ENCODE data around the gene BCL10. TPM values are rescaled to one million over a fixed set of nuclear protein-coding genes. Genes with fewer than 3 reads are reported as not detected.
A peak's percentile ranks its signal among the peaks of the same experiment; 100 is the strongest.

BCL10 gene
- total and polyA plus RNA-seq, 2 of the 13 experiments (the other 11 are each of a cell fraction or from before 2014, with no cell fraction given) = 3.7 to 14.1 TPM

DNA sequence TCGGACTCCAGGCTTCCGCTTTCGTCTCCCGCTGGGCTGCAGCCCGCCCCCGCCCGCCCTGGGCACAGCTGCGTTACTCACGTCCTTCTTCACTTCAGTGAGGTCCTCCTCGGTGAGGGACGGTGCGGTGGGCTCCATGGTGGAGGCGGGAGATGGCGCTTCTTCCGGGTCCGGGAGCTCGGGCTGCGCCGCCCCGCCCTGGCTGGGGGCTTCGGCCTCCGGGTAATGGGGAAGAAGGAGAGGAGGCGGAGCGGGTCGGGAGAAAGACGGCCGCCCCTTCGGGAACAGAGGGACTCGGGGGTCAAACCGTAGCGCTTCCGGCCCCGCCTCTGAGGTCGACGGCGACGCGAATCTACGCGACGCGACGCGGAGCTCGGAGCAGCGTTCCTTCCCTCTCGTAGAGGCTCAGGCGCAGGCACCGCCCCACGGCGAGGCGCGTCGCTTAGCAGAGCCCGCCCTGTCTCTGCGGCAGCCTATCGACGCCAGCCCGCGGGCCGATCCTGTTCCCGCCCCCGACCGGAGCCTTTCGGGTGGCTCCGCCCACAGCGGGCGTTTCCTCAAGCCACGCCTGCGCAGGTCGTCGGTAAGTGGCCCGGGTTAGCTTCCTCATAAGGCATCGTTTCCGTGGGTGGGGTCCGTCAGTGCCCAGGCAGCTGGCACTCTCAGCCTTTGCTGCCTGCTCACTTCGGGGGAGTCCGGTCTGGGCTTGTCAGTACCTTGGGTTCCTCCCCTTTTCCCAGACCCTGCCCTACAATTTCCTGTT, at the start of gene BCL10 (continued):
- TF ChIP-seq, protein P1, sequence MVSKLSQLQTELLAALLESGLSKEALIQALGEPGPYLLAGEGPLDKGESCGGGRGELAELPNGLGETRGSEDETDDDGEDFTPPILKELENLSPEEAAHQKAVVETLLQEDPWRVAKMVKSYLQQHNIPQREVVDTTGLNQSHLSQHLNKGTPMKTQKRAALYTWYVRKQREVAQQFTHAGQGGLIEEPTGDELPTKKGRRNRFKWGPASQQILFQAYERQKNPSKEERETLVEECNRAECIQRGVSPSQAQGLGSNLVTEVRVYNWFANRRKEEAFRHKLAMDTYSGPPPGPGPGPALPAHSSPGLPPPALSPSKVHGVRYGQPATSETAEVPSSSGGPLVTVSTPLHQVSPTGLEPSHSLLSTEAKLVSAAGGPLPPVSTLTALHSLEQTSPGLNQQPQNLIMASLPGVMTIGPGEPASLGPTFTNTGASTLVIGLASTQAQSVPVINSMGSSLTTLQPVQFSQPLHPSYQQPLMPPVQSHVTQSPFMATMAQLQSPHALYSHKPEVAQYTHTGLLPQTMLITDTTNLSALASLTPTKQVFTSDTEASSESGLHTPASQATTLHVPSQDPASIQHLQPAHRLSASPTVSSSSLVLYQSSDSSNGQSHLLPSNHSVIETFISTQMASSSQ (IDR thresholded peaks at IDR 0.05; ENCODE audit: low read depth) = no peak
- TF ChIP-seq, protein P1 (CRISPR knock-in tag; IDR thresholded peaks at IDR 0.05; ENCODE audit: borderline replicate concordance) = peak; percentile 52; the same call in 1 of the 2 replicates
- TF ChIP-seq AGO1 (IDR thresholded peaks at IDR 0.05; ENCODE audit: low read depth, low read length, poor library complexity, severe bottlenecking) (peak; percentile 22), ZNF292 (CRISPR knock-in tag; IDR thresholded peaks at IDR 0.05; ENCODE audit: borderline replicate concordance, low read depth) (peak; percentile 50; the same call in 1 of the 2 replicates), MEIS2 (CRISPR knock-in tag; IDR thresholded peaks at IDR 0.05) (peak; percentile 67; the same call in 1 of the 2 replicates), ZNF678 (CRISPR knock-in tag; IDR thresholded peaks at IDR 0.05) (no peak), SALL2 (CRISPR knock-in tag; IDR thresholded peaks at IDR 0.05) (peak; percentile 30; the same call in 1 of the 2 replicates), ZNF614 (CRISPR knock-in tag; IDR thresholded peaks at IDR 0.05; ENCODE audit: borderline replicate concordance) (peak; percentile 45; the same call in 1 of the 2 replicates), PCBP1 (IDR thresholded peaks at IDR 0.05; ENCODE audit: borderline replicate concordance, low read depth, low read length) (no peak), ZFP36 (IDR thresholded peaks at IDR 0.05; ENCODE audit: borderline replicate concordance, low read depth, low read length, partially characterized antibody) (peak; percentile 37), ZSCAN12 (CRISPR knock-in tag; IDR thresholded peaks at IDR 0.05) (no peak), ZNF792 (CRISPR knock-in tag; IDR thresholded peaks at IDR 0.05) (peak; percentile 76; the same call in 1 of the 2 replicates), RXRA (CRISPR knock-in tag; IDR thresholded peaks at IDR 0.05) (peak; percentile 72; the same call in 1 of the 2 replicates), RFX1 (IDR thresholded peaks at IDR 0.05) (no peak), RBFOX2 (IDR thresholded peaks at IDR 0.05; ENCODE audit: low read depth, low read length) (peak; percentile 95), GABPB1 (CRISPR knock-in tag; IDR thresholded peaks at IDR 0.05) (peak; percentile 96), TMF1 (CRISPR knock-in tag; IDR thresholded peaks at IDR 0.05; ENCODE audit: low read depth) (peak; percentile 71; the same call in 1 of the 2 replicates), ELF3 (CRISPR knock-in tag; IDR thresholded peaks at IDR 0.05) (peak; percentile 80), SNAI1 (CRISPR knock-in tag; IDR thresholded peaks at IDR 0.05; ENCODE audit: borderline replicate concordance) (no peak), ZNF34 (CRISPR knock-in tag; IDR thresholded peaks at IDR 0.05; ENCODE audit: borderline replicate concordance) (no peak), ZFX (CRISPR knock-in tag; IDR thresholded peaks at IDR 0.05; ENCODE audit: low read depth) (peak; percentile 57), ZNF160 (CRISPR knock-in tag; IDR thresholded peaks at IDR 0.05) (0 out of 2 replicates have a peak, but pooled peaks have one; percentile 21), AGO2 (optimal IDR thresholded peaks at IDR 0.05; ENCODE audit: low read depth, low read length) (peak; percentile 66), ZMAT3 (CRISPR knock-in tag; conservative IDR thresholded peaks at IDR 0.05) (no peak; the same call in 1 of the 2 replicates), ZNF510 (CRISPR knock-in tag; IDR thresholded peaks at IDR 0.05; ENCODE audit: low read depth) (peak; percentile 60; the same call in 1 of the 2 replicates), ZNF790 (CRISPR knock-in tag; IDR thresholded peaks at IDR 0.05; ENCODE audit: borderline replicate concordance) (no peak)
- TF ChIP-seq, protein P2, sequence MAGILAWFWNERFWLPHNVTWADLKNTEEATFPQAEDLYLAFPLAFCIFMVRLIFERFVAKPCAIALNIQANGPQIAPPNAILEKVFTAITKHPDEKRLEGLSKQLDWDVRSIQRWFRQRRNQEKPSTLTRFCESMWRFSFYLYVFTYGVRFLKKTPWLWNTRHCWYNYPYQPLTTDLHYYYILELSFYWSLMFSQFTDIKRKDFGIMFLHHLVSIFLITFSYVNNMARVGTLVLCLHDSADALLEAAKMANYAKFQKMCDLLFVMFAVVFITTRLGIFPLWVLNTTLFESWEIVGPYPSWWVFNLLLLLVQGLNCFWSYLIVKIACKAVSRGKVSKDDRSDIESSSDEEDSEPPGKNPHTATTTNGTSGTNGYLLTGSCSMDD (CRISPR knock-in tag; IDR thresholded peaks at IDR 0.05) = no peak
